ENCODE data around the gene CCNY. TPM values are rescaled to one million over a fixed set of nuclear protein-coding genes. Genes with fewer than 3 reads are reported as not detected.

Gene CCNY
- total RNA-seq, 4 donors from 2014 or later: 39.2 to 47.8 (median 40.9) TPM

DNA sequence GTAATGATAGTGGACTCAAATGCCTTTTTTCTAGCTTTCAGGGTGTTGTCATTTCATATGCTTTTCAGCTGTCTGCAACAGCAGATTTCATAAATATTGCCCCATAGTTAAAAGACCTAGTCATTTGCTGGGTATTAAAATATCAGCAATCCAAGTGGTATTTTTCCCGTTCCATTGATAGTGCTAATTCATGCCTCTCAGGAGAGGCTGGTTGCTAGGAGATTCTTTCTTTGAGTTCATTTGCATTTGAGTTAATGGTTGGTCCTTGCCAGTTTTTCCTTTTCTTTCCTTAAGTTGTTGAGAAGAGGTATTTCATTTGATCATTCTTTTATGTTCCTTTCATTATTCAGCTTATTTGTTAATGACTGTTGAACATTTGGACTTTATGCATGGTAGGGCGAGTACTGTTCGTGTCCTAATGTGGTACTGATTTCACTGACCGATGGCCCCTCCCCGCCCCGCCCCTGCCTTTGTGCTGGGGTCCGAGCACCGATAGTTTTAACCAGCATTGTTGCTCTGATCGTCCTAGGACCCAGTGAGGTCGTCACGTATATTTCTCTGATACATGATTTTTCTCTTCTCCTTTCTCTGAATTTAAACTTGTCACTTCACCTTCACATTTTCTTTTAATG is 128.6 kb downstream of the CCNY start:
- TF ChIP-seq, protein P1, sequence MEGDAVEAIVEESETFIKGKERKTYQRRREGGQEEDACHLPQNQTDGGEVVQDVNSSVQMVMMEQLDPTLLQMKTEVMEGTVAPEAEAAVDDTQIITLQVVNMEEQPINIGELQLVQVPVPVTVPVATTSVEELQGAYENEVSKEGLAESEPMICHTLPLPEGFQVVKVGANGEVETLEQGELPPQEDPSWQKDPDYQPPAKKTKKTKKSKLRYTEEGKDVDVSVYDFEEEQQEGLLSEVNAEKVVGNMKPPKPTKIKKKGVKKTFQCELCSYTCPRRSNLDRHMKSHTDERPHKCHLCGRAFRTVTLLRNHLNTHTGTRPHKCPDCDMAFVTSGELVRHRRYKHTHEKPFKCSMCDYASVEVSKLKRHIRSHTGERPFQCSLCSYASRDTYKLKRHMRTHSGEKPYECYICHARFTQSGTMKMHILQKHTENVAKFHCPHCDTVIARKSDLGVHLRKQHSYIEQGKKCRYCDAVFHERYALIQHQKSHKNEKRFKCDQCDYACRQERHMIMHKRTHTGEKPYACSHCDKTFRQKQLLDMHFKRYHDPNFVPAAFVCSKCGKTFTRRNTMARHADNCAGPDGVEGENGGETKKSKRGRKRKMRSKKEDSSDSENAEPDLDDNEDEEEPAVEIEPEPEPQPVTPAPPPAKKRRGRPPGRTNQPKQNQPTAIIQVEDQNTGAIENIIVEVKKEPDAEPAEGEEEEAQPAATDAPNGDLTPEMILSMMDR (IDR thresholded peaks at IDR 0.05; ENCODE audit: low read depth): no peak

DNA sequence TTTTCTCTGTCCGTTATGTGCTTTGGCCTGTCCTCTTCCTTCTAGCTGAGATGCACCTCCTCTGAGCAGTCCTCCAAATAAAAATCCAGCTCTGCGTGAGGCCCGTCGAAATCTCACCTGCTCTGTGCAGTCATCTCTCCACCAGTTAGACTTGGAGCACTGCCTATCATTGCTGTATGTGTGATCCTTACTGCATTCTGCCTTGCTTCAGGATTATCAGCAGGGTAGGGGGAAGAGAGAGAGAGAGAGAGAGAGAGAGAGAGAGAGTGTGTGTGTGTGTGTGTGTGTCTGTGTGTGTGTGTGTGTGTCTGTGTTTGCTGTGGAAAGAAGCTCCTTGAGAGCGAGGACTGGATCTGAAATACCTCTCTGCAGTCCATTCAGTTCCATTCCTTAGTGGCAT is 129.4 kb downstream of the CCNY start:
- TF ChIP-seq, protein P1 (IDR thresholded peaks at IDR 0.05; ENCODE audit: low read depth): no peak

DNA sequence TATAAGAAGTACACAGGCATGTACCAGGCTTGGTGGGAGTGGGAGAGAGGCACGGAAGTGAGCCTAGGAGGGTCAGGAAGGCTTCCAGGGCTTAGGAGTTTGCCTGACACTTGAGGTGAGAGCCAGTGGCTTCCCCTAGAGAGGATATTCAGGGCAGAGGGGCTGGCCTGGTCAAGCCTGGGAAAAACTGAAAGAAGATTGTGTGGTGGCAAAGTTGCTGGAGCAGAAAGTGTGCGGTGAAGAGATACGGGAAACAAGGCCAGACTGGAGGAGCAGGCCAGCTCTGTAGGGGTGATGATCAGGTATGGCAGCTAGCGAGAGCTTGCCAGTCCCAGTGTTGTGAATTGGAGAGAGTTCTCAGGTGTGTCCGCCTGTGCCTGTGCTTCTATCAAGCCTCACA is 129.9 kb downstream of the CCNY start:
- TF ChIP-seq, protein P1 (IDR thresholded peaks at IDR 0.05; ENCODE audit: low read depth): no peak

DNA sequence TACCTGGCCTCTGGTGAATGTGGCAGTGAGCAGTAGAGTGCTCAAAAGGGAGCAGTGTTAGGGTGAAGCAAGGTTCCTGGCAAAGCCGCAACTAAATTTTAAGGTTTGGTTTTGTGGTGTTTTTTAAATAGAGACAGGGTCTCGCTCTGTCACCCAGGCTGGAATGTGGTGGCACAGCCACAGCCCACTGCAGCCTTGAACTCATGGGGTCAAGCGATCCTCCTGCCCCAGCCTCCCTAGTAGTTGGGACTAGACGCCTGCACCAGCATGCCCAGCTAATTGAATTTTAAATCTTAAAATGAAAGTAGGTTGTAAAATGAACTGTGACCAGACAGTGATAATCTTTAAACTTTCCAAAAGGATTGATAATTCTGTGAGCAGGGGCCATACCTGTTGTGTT is 130.4 kb downstream of the CCNY start:
- TF ChIP-seq, protein P1 (IDR thresholded peaks at IDR 0.05; ENCODE audit: low read depth): no peak

DNA sequence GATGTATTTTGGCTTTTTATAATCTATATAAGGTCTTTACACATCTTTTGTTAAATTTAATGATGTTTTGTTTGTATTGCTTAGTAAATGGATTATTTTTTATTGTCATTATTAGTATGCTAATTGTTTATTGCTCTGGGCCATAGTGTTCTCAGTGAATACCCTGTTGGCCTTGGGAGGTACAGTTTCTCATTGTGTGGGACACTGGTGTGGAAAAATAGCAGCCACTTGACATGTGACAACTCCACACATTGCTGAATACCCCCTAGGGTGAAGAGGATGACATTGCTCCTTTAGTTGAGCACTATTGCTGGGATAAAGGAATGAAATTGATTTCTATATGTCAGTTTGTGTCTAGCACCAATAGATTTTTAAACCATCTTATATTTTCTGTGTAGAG is 130.9 kb downstream of the CCNY start:
- TF ChIP-seq, protein P1 (IDR thresholded peaks at IDR 0.05; ENCODE audit: low read depth): no peak

DNA sequence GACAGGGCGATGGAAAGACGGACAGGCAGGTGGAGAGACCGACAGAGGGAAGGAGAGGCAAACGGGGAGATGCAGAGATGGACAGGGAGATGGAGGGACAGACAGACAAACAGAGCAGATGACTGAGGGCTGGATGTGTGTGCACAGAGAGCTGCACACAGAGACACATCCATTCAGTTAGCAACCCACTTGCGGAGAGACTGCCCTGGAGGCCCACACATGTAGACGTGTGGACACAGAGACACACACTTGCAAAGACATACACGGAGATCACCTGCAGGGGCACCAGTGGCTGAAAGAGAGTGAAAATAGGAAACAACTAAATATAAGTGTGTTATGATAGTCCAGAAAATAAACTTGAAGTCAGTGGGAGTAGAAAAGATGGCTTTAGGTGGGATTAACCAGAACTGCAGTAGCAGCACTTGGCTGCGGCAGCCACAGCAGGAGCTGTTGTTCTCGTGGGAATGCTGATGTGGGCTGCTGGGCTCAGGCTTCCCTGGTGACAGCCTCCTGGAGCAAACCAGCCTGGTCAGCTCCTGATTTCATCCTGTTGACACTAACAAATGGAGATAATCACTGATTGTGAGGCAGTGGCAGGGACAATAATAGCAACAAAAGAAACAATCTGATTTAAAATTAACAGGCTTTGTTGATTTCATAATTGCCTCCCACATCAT is 134.1 kb downstream of the CCNY start:
- TF ChIP-seq, protein P1 (IDR thresholded peaks at IDR 0.05; ENCODE audit: low read depth): no peak

DNA sequence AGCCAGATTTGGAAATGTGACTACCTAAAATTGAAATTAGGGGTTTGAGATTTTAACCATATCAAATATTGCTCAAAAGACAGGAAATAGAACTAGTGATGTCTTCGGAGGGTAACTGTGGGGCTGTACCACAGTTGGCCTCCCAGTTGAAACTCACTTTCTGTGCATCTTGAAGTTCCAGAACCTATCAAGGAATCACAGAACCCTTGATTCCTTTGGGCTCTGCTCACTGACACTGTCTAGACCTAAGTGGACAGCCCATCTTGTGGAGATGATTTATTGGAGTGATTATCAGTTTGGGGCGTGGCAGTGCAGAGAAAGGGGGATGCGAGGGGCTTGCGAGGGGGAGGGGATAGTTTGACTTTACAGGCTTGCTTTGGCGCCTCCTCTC is 134.6 kb downstream of the CCNY start:
- TF ChIP-seq, protein P1 (IDR thresholded peaks at IDR 0.05; ENCODE audit: low read depth): no peak
